GM12891 (cell line): ENCODE results near the gene TNN.

ENCODE experiments used
- PAX5 ChIP-seq: IDR thresholded peaks from 2 replicates; pipeline ENCODE4 v1.6.1; 2011; ENCODE audit warnings: low read length, moderate library complexity, mild to moderate bottlenecking; ENCODE audit not compliant: insufficient read depth, severe bottlenecking
- POLR2A ChIP-seq: IDR thresholded peaks from 2 replicates; pipeline ENCODE4 v1.6.1; 2011; ENCODE audit warnings: low read depth, low read length, control low read depth
- POLR2AphosphoS5 ChIP-seq: IDR thresholded peaks from 2 replicates; pipeline ENCODE4 v1.6.1; 2011; ENCODE audit warnings: low read depth, low read length, control low read depth
- TAF1 ChIP-seq: IDR thresholded peaks from 2 replicates; pipeline ENCODE4 v1.6.1; 2011; ENCODE audit warnings: low read depth, low read length, control low read depth

DNA sequence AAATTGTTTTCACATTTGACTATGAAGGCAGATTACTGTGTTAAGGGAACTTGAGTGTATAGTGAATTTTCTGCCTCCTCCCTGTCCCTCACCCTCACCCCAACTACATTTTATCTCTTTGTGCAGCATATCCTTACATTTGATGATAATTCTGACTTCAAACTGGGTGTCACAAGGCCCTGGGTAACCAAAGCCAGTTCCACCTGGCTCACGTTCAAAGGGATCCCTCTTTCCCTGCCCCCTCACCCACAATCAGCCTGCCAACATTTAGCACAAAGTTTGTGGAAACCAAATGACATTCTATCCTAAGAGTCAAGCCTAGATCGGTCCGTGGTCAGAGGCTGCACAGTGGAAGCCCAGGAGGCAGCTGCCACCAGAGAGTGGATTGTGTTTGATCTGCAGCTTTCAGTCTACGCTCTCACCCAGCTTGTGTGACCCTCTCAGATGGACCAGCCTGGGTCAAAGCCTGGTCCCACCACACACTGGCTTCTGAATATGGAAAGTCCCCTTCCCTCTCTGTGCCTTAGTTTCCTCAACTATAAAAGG, 114.6 kb downstream of the TNN start:
- TF ChIP-seq TAF1 (no peak), POLR2A (no peak), POLR2AphosphoS5 (no peak), PAX5 (no peak)
